Stimulated activated CD8-positive, alpha-beta memory T cell treated with anti-CD3 and anti-CD28 coated beads, Interleukin-4, amount 100 ng/mL, for 1 hour (primary cell): ENCODE measurements around the gene STAT1.
"Not testable (repeated sequence)": the region's sequence is repeated elsewhere in the genome, so short reads cannot be mapped to it uniquely, and the experiment has no call there.

ENCODE experiments used
- DNase-seq, 2 donors: peaks; one replicate each; pipeline ENCODE4 v3.0.0-alpha.2; 2020; ENCODE audit warnings: low read depth in 2 of 2, low spot score in 1 of 2

The STAT1 gene

GRCh38 chr2:191009541-191010374, 4.2 kb downstream of the STAT1 start:
- DNase-seq: no peak

GRCh38 chr2:191008286-191008685, 5.7 kb downstream of the STAT1 start:
- no peak for DNase-seq

GRCh38 chr2:191006997-191007783, 6.8 kb downstream of the STAT1 start:
- DNase-seq: no peak

- no peak for DNase-seq
Observed at GRCh38 chr2:191006297-191006696, 7.7 kb downstream of the STAT1 start.

GRCh38 chr2:191003405-191004309, 10.3 kb downstream of the STAT1 start:
- no peak for DNase-seq

GRCh38 chr2:191001624-191002023, 12.3 kb downstream of the STAT1 start:
- no peak for DNase-seq

GRCh38 chr2:191001032-191001431, 12.9 kb downstream of the STAT1 start:
- DNase-seq: no peak

GRCh38 chr2:190999949-191000665, 13.9 kb downstream of the STAT1 start:
- DNase-seq: no peak

- DNase-seq: no peak
Observed at GRCh38 chr2:190999058-190999457, 14.9 kb downstream of the STAT1 start.

- DNase-seq: no peak
Observed at GRCh38 chr2:190997526-190998113, 16.4 kb downstream of the STAT1 start.

- no peak for DNase-seq
Observed at GRCh38 chr2:190996947-190997346, 17.0 kb downstream of the STAT1 start.

- DNase-seq: no peak
Observed at GRCh38 chr2:190996338-190996946, 17.5 kb downstream of the STAT1 start.

- not testable (repeated sequence) for DNase-seq
Observed at GRCh38 chr2:190995315-190995714, 18.7 kb downstream of the STAT1 start.

- no peak for DNase-seq
Observed at GRCh38 chr2:190994148-190994547, 19.8 kb downstream of the STAT1 start.

GRCh38 chr2:190993292-190993643, 20.7 kb downstream of the STAT1 start:
- no peak for DNase-seq

GRCh38 chr2:190990132-190990531, 23.8 kb downstream of the STAT1 start:
- DNase-seq: no peak

- no peak for DNase-seq
Observed at GRCh38 chr2:190988910-190989309, 25.1 kb downstream of the STAT1 start.

GRCh38 chr2:190987938-190988337, 26.0 kb downstream of the STAT1 start:
- DNase-seq: no peak

- DNase-seq: no peak
Observed at GRCh38 chr2:190987116-190987515, 26.9 kb downstream of the STAT1 start.
